GM12873 (cell line): Measurements from ENCODE around the gene IQCE.

Experiments used
- CTCF ChIP-seq: IDR thresholded peaks from 2 replicates; pipeline ENCODE4 v1.5.1; 2012; ENCODE audit warnings: low read depth, mild to moderate bottlenecking, moderate library complexity, low read length, control low read depth; ENCODE audit not compliant: insufficient read depth; ENCODE audit errors: missing control alignments

Gene IQCE

GRCh38 chr7:2540133-2540532, 18.6 kb upstream of the IQCE start:
- TF ChIP-seq CTCF: no peak

GRCh38 chr7:2540641-2541051, 18.1 kb upstream of the IQCE start:
- no peak for TF ChIP-seq CTCF

GRCh38 chr7:2541291-2542010, 17.3 kb upstream of the IQCE start:
- TF ChIP-seq CTCF: no peak

- no peak for TF ChIP-seq CTCF
Observed at GRCh38 chr7:2542011-2542915, 16.5 kb upstream of the IQCE start.

GRCh38 chr7:2542916-2543871, 15.6 kb upstream of the IQCE start:
- no peak for TF ChIP-seq CTCF

- TF ChIP-seq CTCF: no peak
Observed at GRCh38 chr7:2544541-2545188, 14.1 kb upstream of the IQCE start.
